Measurements from ENCODE around the gene MAPK9.

GRCh38 chr5:180251887-180252286 is 40.0 kb downstream of the MAPK9 start:
- no peak for TF ChIP-seq CTCF (conservative IDR thresholded peaks at IDR 0.05)
- no peak for TF ChIP-seq EZH2 (IDR thresholded peaks at IDR 0.05; ENCODE audit: low read depth)
